Measurements from ENCODE around the gene PLCG1. TPM values are rescaled to one million over a fixed set of nuclear protein-coding genes. Genes with fewer than 3 reads are reported as not detected.

Gene PLCG1
- total and polyA plus RNA-seq, 2 of the 8 experiments (the other 6 are each of a cell fraction or from before 2014, with no cell fraction given), result 103 to 154 TPM

DNA sequence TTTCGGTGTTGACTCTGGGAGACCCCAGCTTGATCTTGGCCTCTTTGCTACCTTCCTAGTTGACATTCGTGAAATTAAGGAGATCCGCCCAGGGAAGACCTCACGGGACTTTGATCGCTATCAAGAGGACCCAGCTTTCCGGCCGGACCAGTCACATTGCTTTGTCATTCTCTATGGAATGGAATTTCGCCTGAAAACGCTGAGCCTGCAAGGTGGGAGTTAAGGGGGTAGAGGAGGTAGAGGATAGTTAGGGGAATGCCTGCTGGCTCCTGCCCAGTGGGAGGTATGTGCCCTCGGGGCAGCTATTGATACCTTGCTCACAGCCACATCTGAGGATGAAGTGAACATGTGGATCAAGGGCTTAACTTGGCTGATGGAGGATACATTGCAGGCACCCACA is 22.2 kb downstream of the PLCG1 start (continued):
- no peak for TF ChIP-seq ASH2L (IDR thresholded peaks at IDR 0.05; ENCODE audit: low read length)
